Rectal smooth muscle tissue (tissue), 1 donor: ENCODE results near the gene CPA5.

Source experiments
- H3K27ac ChIP-seq: one replicate; pipeline ENCODE4 v1.7.0; 2013; ENCODE audit warnings: low read depth, low read length, inconsistent platforms
- H3K27me3 ChIP-seq: one replicate; pipeline ENCODE4 v1.7.0; 2013; ENCODE audit warnings: low read length; ENCODE audit not compliant: control insufficient read depth, insufficient read depth
- H3K36me3 ChIP-seq: one replicate; pipeline ENCODE4 v1.7.0; 2013; ENCODE audit warnings: low read length; ENCODE audit not compliant: control insufficient read depth, insufficient read depth
- H3K4me1 ChIP-seq: one replicate; pipeline ENCODE4 v1.7.0; 2013; ENCODE audit warnings: low read length; ENCODE audit not compliant: control insufficient read depth, insufficient read depth
- H3K4me3 ChIP-seq: one replicate; pipeline ENCODE4 v1.7.0; 2013; ENCODE audit warnings: low read length
- H3K9ac ChIP-seq: one replicate; pipeline ENCODE4 v1.7.0; 2013; ENCODE audit warnings: low read length

The CPA5 gene, protein sequence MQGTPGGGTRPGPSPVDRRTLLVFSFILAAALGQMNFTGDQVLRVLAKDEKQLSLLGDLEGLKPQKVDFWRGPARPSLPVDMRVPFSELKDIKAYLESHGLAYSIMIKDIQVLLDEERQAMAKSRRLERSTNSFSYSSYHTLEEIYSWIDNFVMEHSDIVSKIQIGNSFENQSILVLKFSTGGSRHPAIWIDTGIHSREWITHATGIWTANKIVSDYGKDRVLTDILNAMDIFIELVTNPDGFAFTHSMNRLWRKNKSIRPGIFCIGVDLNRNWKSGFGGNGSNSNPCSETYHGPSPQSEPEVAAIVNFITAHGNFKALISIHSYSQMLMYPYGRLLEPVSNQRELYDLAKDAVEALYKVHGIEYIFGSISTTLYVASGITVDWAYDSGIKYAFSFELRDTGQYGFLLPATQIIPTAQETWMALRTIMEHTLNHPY

DNA sequence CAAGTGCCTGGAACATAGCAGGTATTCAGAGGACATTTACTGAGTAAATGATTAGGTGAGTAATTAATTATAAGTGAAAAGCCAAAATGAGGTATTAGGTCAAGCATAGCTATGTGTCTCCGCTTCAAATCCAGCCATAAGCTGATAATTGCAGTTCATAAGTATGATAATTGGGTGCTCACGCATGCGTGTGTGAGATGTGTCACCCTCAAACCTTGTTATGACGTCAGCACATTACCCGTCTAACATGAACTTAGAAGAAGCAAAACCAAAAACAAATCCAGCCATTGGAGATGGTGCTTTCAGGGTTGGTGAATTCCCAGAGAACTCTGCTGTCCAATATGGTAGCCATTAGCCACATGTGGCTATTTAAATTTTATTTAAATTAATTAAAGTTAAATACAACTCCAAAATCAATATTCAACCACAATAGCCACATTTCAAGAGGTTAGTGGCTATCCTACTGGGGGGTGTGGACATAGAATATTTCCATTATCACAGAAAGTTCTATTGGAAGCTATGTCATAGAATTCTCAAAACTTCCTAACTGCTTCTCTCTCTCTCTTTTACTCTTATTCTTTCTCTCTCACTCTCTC lies at the start of gene CPA5:
CPA5 (plus strand) TSS at position 546 of the 596 bp plus-strand sequence. CDS start 1,670 bp downstream, outside the sequence.
- H3K27ac ChIP-seq = no peak within 1 kb of the TSS
- no peaks in the 10 kb centered on the region for H3K36me3 ChIP-seq
- H3K4me1 ChIP-seq = no peaks in the 10 kb centered on the region
- H3K4me3 ChIP-seq = no peak within 1 kb of the TSS
- H3K9ac ChIP-seq = no peak within 1 kb of the TSS
- H3K27me3 ChIP-seq = no peaks in the 10 kb centered on the region

DNA sequence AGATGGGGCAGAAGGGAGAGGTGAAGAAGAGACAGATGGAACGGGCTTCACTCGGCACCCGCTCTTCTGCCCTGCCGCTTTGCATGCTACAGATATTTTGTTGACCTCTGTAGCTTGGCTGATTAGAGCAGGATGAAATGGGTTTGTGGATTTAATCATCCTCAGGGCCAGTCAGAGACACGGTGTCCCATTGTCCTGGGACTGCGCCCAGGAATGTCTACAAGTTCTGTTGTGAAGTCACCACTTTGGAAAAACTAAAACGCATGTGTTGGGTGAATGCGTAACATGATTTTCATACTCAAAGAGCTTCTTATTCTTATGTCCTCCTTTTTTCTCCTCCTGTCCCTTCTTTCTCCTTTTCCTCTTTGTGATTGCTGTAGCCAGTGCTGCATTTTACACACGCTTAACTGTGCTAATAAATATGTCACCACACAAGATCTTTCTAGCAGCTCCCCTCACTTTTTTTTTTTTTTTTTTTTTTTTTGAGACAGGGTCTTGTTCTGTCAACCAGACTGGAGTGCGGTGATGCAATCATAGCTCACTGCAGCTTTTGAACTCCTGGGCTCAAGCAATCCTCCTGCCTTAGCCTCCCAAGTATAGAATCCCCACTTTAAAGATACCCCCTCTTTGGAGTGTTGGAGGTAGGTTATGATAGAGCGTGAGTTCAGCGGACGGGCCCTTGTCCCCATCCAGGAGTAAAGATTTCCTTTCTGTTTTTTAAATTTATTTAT lies 48.2 kb upstream of the CPA5 start:
- no peak overlapping the region for H3K27ac ChIP-seq
- no peaks in the 10 kb centered on the region for H3K36me3 ChIP-seq
- H3K9ac ChIP-seq = no peak overlapping the region
- H3K4me1 ChIP-seq = no peaks in the 10 kb centered on the region
- no peaks in the 10 kb centered on the region for H3K27me3 ChIP-seq
- no peak overlapping the region for H3K4me3 ChIP-seq

DNA sequence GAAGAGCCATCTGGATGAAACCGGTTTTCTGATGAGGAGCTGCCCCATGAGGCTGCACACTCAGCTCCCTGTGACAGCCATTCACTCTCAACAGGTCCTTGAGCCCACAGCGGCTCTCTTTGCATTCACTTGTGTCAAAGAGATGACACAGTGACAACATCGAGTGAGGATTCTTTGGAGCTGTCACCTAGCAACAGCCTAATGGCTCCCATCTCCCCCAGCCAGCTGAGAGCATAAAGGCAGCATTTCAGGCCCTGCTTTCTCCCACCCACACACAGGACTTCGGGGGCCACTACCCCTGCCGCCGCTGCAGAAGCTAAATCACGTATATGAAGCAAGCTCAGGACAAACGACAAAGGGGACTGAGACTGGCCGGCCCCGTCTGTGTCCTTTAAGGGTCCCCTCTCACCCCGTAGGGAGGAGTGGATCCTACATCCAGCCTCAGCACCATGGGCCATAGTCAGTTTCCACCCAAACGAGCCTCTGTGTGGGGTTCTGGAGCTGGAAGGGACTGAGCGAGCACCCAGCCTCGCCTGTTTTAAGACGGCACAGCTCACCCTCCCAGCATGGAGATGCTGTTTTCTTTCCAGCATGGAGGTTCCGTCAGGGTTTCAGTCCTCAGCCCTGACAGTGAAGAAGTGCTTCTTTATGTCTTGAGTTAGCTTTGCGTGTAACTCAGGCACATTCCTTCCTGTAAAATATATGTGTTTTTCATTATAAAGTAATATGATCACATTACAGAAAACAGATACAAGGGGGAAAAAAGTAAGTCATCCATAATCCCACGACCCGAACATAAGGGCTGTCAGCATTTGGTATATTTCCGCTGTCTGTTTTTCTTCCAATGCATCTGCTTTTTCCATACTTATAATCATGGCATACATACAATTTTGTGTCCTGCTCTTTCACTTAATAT lies 46.7 kb upstream of the CPA5 start:
- no peak overlapping the region for H3K4me3 ChIP-seq
- no peak overlapping the region for H3K9ac ChIP-seq
- no peaks in the 10 kb centered on the region for H3K4me1 ChIP-seq
- no peaks in the 10 kb centered on the region for H3K36me3 ChIP-seq
- no peaks in the 10 kb centered on the region for H3K27me3 ChIP-seq
- no peak overlapping the region for H3K27ac ChIP-seq

DNA sequence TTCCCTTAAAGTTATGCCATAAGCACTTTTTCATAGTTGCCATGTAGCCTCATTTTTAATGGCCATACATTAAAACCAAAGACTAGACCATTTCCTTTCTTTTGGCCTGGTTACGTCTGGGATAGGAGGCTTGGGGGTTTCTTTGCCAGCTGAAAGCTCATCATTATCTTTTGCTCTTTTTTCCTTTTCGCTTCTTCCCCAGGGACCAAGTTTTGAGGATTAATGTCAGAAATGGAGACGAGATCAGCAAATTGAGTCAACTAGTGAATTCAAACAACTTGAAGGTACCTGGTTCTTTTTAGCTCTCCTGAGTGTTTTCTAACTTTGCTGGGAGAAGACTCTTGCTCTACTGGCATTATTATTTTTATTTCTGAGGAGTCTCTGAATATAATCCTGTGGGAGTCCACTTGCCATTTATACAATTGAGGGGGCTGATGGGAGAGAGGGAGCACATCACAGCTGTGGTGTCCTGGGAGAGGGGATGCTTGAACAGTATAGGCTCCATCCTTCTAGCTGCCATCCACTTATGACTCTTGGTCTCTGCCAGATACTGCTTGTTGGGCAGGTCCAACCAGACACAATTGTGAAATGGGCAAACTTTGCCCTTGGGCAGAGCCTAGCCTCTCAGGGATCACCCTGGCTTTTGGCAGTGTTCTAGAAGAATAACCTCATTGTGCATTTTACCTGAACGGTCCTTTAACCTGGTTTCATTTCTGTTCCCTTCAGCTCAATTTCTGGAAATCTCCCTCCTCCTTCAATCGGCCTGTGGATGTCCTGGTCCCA lies 45.9 kb upstream of the CPA5 start:
- Histone ChIP-seq H3K36me3 (no peaks in the 10 kb centered on the region), H3K4me1 (no peaks in the 10 kb centered on the region), H3K27me3 (no peaks in the 10 kb centered on the region), H3K27ac (no peak overlapping the region), H3K9ac (no peak overlapping the region), H3K4me3 (no peak overlapping the region)

DNA sequence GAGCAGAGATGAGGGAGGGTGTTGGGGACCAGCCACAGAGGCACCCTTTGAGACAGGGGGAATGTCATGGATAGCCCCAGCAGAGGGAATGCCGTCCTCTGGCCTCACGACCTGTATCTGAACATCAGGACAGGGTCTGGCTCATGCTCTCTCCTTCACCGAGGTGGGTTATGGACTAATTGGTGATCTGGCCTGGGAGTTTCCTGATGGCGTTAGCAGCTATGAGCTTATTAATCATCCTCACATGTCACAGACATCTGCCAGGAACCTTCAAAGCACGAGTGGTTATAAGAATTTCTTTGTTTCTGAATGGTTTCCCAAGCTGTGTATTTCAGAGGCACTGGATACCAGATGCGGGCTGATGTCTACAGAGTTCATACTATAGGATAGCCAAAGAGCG lies 44.8 kb upstream of the CPA5 start:
- H3K9ac ChIP-seq = no peak overlapping the region
- H3K27me3 ChIP-seq = no peaks in the 10 kb centered on the region
- H3K4me3 ChIP-seq = no peak overlapping the region
- no peaks in the 10 kb centered on the region for H3K36me3 ChIP-seq
- H3K4me1 ChIP-seq = no peaks in the 10 kb centered on the region
- no peak overlapping the region for H3K27ac ChIP-seq

DNA sequence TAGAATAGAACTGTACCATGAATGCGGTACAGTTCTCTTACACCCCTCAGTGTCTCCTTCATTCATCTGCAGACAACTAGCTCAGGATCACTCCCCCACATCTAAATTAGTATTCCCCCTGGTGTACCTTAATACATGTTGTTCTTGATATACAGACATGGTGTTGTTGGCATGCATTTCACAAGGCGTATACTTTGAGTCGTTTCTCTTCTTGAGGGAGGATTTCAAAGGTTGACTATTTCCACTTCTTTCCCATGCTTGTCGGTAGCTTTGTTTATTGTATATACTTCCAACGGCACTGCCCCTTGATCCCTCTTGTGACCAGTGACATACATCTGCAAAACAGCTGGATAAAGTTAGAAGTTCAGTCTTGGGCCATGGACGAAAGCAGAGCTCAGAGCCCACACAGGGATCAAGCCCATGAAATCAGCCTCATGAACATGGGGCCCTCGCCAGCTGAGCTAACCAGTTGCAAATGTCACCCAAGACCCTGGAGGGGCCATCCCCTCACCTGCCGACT lies 43.1 kb upstream of the CPA5 start:
- Histone ChIP-seq H3K27me3 (no peaks in the 10 kb centered on the region), H3K4me3 (no peak overlapping the region), H3K9ac (no peak overlapping the region), H3K4me1 (no peaks in the 10 kb centered on the region), H3K27ac (no peak overlapping the region), H3K36me3 (no peaks in the 10 kb centered on the region)

DNA sequence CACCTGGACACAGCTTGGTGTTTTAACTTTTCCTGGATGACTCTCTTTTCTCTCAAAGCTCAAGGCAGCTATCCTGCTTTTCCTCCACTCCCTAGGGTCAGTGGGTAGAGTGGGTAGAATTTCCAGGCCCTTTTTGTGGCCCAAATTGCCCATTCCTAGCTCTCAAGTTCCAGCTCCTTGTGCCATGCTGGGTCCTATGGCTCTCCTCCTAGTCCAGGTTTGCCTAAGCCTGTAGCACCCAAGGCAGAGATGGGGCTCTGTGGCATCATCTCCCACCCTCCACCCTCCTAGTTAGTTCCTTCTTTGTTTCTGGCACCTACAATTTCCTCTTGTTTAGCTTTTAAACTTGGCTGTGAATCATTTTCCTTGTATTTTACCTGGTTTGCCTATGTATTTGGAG lies 42.0 kb upstream of the CPA5 start:
- Histone ChIP-seq H3K9ac (no peak overlapping the region), H3K36me3 (no peaks in the 10 kb centered on the region), H3K27me3 (no peaks in the 10 kb centered on the region), H3K4me1 (no peaks in the 10 kb centered on the region), H3K27ac (no peak overlapping the region), H3K4me3 (no peak overlapping the region)

DNA sequence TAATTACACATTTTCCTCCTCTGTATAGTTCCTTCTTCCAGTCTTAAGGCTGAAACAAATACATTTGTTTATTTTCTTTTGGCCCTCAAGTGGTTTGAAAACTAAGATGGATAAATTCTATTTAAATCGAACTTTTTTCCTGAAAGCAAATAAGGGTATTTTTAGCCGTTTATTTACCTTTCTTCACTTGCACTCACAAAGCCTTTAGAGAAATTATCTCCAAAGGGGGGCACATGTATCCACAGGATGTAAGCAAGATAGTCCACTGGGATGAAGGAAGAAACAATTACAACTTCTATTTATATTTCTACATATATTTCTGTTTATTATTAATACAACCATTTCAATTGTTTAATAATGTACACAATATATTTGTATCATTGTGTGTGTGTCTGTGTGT lies 41.5 kb upstream of the CPA5 start:
- Histone ChIP-seq H3K27me3 (no peaks in the 10 kb centered on the region), H3K4me1 (no peaks in the 10 kb centered on the region), H3K4me3 (no peak overlapping the region), H3K9ac (no peak overlapping the region), H3K36me3 (no peaks in the 10 kb centered on the region), H3K27ac (no peak overlapping the region)

DNA sequence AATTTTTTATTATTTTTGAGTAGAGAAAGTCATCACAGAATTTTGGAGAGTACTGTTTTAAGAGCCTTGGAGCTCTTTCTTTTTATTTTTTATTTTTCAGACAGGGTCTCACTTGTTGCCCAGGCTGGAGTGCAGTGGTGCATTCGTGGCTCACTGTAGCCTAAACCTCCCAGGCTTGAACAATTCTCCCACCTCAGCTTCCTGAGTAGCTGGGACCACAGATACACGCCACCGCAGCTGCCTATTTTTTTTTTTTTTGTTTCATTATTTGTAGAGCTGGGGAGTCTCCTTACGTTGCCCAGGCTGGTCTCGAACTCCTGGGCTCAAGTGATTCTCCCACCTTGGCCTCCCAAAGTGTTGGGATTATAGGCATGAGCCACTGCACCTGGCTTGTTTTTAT lies 41.1 kb upstream of the CPA5 start:
- Histone ChIP-seq H3K27me3 (no peaks in the 10 kb centered on the region), H3K36me3 (no peaks in the 10 kb centered on the region), H3K4me3 (no peak overlapping the region), H3K27ac (no peak overlapping the region), H3K4me1 (no peaks in the 10 kb centered on the region), H3K9ac (no peak overlapping the region)

DNA sequence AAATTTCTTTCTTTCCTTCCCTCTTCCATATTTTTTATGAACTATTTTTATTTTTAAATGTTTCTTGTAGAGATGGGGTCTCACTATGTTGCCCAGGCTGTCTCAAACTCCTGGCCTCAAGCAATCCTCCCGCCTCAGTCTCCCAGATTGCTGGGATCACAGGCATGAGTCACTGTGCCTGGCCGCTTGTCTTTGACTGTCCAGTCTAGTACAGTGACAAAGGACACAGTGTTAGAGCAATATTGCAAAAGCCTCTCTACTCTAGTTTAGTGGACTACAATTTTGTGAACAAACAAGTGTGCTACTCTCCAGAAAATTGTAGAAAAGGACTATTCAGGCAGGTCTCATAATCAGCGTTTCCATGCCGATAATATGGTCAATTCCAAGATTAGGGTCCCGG lies 40.6 kb upstream of the CPA5 start:
- Histone ChIP-seq H3K36me3 (no peaks in the 10 kb centered on the region), H3K27me3 (no peaks in the 10 kb centered on the region), H3K27ac (no peak overlapping the region), H3K4me1 (no peaks in the 10 kb centered on the region), H3K9ac (no peak overlapping the region), H3K4me3 (no peak overlapping the region)

DNA sequence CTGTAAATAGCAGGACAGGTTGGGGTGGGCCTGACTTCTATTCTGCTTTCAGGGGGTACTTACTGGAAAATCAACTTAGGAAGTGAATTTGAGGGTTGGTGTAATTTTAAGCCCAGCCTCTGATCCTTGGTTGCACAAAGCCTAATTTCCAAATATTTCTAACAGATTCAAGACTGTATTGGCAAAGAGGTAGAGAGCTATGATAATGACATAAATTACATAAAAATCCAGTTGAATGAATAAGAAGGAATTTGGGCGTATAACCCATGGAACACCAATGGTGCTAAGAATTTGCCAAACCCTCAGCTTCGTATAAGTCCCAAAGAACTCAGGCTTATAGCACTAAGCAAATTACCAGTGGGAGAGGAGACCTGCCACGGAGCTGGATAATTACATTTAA lies 39.7 kb upstream of the CPA5 start:
- Histone ChIP-seq H3K4me3 (no peak overlapping the region), H3K36me3 (no peaks in the 10 kb centered on the region), H3K9ac (no peak overlapping the region), H3K27me3 (no peaks in the 10 kb centered on the region), H3K27ac (no peak overlapping the region), H3K4me1 (no peaks in the 10 kb centered on the region)
